Amniotic epithelial cell (primary cell): ENCODE data around the gene BSPH1.
"Not testable (repeated sequence)": the region's sequence is repeated elsewhere in the genome, so short reads cannot be mapped to it uniquely, and the experiment has no call there.

Source experiments
- DNase-seq: peaks from one replicate; pipeline ENCODE4 v3.0.0-alpha.2; 2010; ENCODE audit warnings: low read depth

The BSPH1 gene

GRCh38 chr19:47992070-47992469 is at the start of gene BSPH1:
BSPH1 (minus strand) TSS chr19:47992170; CDS start chr19:47992081, 89 bp downstream.
- DNase-seq: no peak

GRCh38 chr19:48036765-48037164 is 44.8 kb upstream of the BSPH1 start:
- no peak for DNase-seq

GRCh38 chr19:48033604-48034003 is 41.6 kb upstream of the BSPH1 start:
- no peak for DNase-seq

GRCh38 chr19:48030073-48030472 is 38.1 kb upstream of the BSPH1 start:
- no peak for DNase-seq

GRCh38 chr19:48029431-48029830 is 37.5 kb upstream of the BSPH1 start:
- no peak for DNase-seq

- no peak for DNase-seq
These were observed 33.5 kb upstream of the BSPH1 start for GRCh38 chr19:48025480-48025879.

GRCh38 chr19:48023518-48023917 is 31.5 kb upstream of the BSPH1 start:
- DNase-seq: no peak

GRCh38 chr19:48023011-48023410 is 31.0 kb upstream of the BSPH1 start:
- DNase-seq: no peak

GRCh38 chr19:48020686-48021085 is 28.7 kb upstream of the BSPH1 start:
- DNase-seq: no peak

GRCh38 chr19:48010932-48011758 is 19.2 kb upstream of the BSPH1 start:
- DNase-seq: no peak

- no peak for DNase-seq
These were observed 14.8 kb upstream of the BSPH1 start for GRCh38 chr19:48006762-48007161.

- no peak for DNase-seq
These were observed 12.3 kb upstream of the BSPH1 start for GRCh38 chr19:48004236-48004635.

- DNase-seq: no peak
These were observed 8.9 kb upstream of the BSPH1 start for GRCh38 chr19:48000846-48001245.

- no peak for DNase-seq
These were observed 6.8 kb upstream of the BSPH1 start for GRCh38 chr19:47998800-47999199.

- no peak for DNase-seq
These were observed 4.3 kb upstream of the BSPH1 start for GRCh38 chr19:47996230-47996727.

- peak; percentile 17 for DNase-seq
These were observed 2.3 kb upstream of the BSPH1 start, which contains the start of gene ELSPBP1 for GRCh38 chr19:47994209-47994802. ELSPBP1 (plus strand) TSS chr19:47994632; CDS start chr19:48008668, 14,036 bp downstream.

- DNase-seq: no peak
These were observed 670 bp downstream of the BSPH1 start for GRCh38 chr19:47991191-47991808.

- no peak for DNase-seq
These were observed 18.4 kb downstream of the BSPH1 start for GRCh38 chr19:47973529-47973928.

- not testable (repeated sequence) for DNase-seq
These were observed 36.0 kb downstream of the BSPH1 start for GRCh38 chr19:47955936-47956335.

GRCh38 chr19:47952132-47952531 is 39.8 kb downstream of the BSPH1 start:
- DNase-seq: not testable (repeated sequence)

GRCh38 chr19:47949852-47950521 is 42.0 kb downstream of the BSPH1 start:
- DNase-seq: not testable (repeated sequence)

GRCh38 chr19:47928581-47928980 is 63.4 kb downstream of the BSPH1 start:
- not testable (repeated sequence) for DNase-seq
